SK-N-SH treated with all-trans-retinoic acid at 6 μM for 48 hours (cell line): ENCODE measurements around the gene MSH5.

Experiments
- ATAC-seq: fragments of 200-7000 bp; cut with Tn5 transposase; 3 replicates; pipeline ENCODE4 v1.9.1; 2020; ENCODE audit warnings: mild to moderate bottlenecking, moderate library complexity
- ARNTL ChIP-seq: fragments of 450-650 bp; formaldehyde crosslinking; IDR thresholded peaks from 2 replicates; pipeline ENCODE4 v1.5.0; 2020; ENCODE audit warnings: low read depth, mild to moderate bottlenecking, moderate library complexity, borderline replicate concordance
- BACH2 ChIP-seq: fragments of 250-450 bp; sonication (Bioruptor Pico); IDR thresholded peaks from 2 replicates; pipeline ENCODE4 v1.9.0; 2021; ENCODE audit warnings: mild to moderate bottlenecking, borderline replicate concordance
- CREB5 ChIP-seq: fragments of 250-450 bp; sonication (Bioruptor Pico); IDR thresholded peaks from 2 replicates; pipeline ENCODE4 v1.5.1; 2020; ENCODE audit warnings: low read depth, mild to moderate bottlenecking, moderate library complexity
- CSDC2 ChIP-seq: fragments of 250-450 bp; sonication (Bioruptor Pico); IDR thresholded peaks from 2 replicates; pipeline ENCODE4 v1.5.0; 2020; ENCODE audit warnings: mild to moderate bottlenecking, moderate library complexity
- CSRNP3 ChIP-seq: fragments of 250-450 bp; sonication (Bioruptor Pico); IDR thresholded peaks from 2 replicates; pipeline ENCODE4 v1.5.1; 2021; ENCODE audit warnings: mild to moderate bottlenecking, moderate library complexity
- ESRRG ChIP-seq: fragments of 250-450 bp; sonication (Bioruptor Pico); IDR thresholded peaks from 2 replicates; pipeline ENCODE4 v1.6.1; 2021; ENCODE audit warnings: mild to moderate bottlenecking
- GLIS3 ChIP-seq: fragments of 250-450 bp; sonication (Bioruptor Pico); IDR thresholded peaks from 2 replicates; pipeline ENCODE4 v1.5.0; 2020; ENCODE audit warnings: mild to moderate bottlenecking, moderate library complexity
- ISL1 ChIP-seq: fragments of 250-450 bp; sonication (Bioruptor Pico); IDR thresholded peaks from 2 replicates; pipeline ENCODE4 v2.1.2; 2022; ENCODE audit warnings: mild to moderate bottlenecking, moderate library complexity
- OSR1 ChIP-seq: fragments of 250-450 bp; sonication (Bioruptor Pico); IDR thresholded peaks from 2 replicates; pipeline ENCODE4 v1.8.0; 2022; ENCODE audit warnings: moderate library complexity, mild to moderate bottlenecking, inconsistent platforms
- PATZ1 ChIP-seq: fragments of 250-450 bp; sonication (Bioruptor Pico); IDR thresholded peaks from 2 replicates; pipeline ENCODE4 v1.8.0; 2020; ENCODE audit warnings: mild to moderate bottlenecking, moderate library complexity, borderline replicate concordance
- POU6F1 ChIP-seq: fragments of 250-450 bp; sonication (Bioruptor Pico); IDR thresholded peaks from 2 replicates; pipeline ENCODE4 v1.8.0; 2021; ENCODE audit warnings: low read depth, mild to moderate bottlenecking, moderate library complexity, borderline replicate concordance
- PPARA ChIP-seq: fragments of 250-450 bp; sonication (Bioruptor Pico); IDR thresholded peaks from 2 replicates; pipeline ENCODE4 v1.5.0; 2020; ENCODE audit warnings: mild to moderate bottlenecking, borderline replicate concordance
- SNAI2 ChIP-seq: fragments of 250-450 bp; sonication (Bioruptor Pico); IDR thresholded peaks from 2 replicates; pipeline ENCODE4 v1.5.0; 2020; ENCODE audit warnings: mild to moderate bottlenecking, moderate library complexity
- TCF4 ChIP-seq: fragments of 250-450 bp; sonication (Bioruptor Pico); IDR thresholded peaks from 2 replicates; pipeline ENCODE4 v1.8.0; 2021; ENCODE audit warnings: mild to moderate bottlenecking, moderate library complexity, borderline replicate concordance
- TOX ChIP-seq: fragments of 250-450 bp; sonication (Bioruptor Pico); IDR thresholded peaks from 2 replicates; pipeline ENCODE4 v1.8.0; 2021; ENCODE audit warnings: mild to moderate bottlenecking, moderate library complexity, borderline replicate concordance
- ZC3H10 ChIP-seq: fragments of 250-450 bp; sonication (Bioruptor Pico); IDR thresholded peaks from 2 replicates; pipeline ENCODE4 v1.5.1; 2021; ENCODE audit warnings: mild to moderate bottlenecking, moderate library complexity
- ZFP3 ChIP-seq: fragments of 250-450 bp; sonication (Bioruptor Pico); IDR thresholded peaks from 2 replicates; pipeline ENCODE4 v1.5.0; 2020; ENCODE audit warnings: mild to moderate bottlenecking, moderate library complexity
- ZFP30 ChIP-seq: fragments of 450-650 bp; formaldehyde crosslinking; IDR thresholded peaks from 2 replicates; pipeline ENCODE4 v1.5.0; 2022; ENCODE audit warnings: mild to moderate bottlenecking, moderate library complexity
- ZNF565 ChIP-seq: fragments of 450-650 bp; formaldehyde crosslinking; conservative IDR thresholded peaks from 2 replicates; pipeline ENCODE4 v1.5.0; 2020; ENCODE audit warnings: low read depth, mild to moderate bottlenecking, moderate library complexity
- ZNF70 ChIP-seq: fragments of 450-650 bp; formaldehyde crosslinking; IDR thresholded peaks from 2 replicates; pipeline ENCODE4 v1.5.0; 2020; ENCODE audit warnings: mild to moderate bottlenecking, moderate library complexity

The MSH5 gene

GRCh38 chr6:31742894-31743293 is 3.1 kb downstream of the MSH5 start (continued):
- TF ChIP-seq CSRNP3 (CRISPR knock-in tag), result no peak
- TF ChIP-seq ZC3H10 (CRISPR knock-in tag), result no peak

GRCh38 chr6:31744422-31744821 is 4.6 kb downstream of the MSH5 start:
- no peak for ATAC-seq

GRCh38 chr6:31749301-31750036 is 9.7 kb downstream of the MSH5 start:
- no peak for ATAC-seq
- TF ChIP-seq ISL1 (no peak), PPARA (CRISPR knock-in tag) (no peak), ZNF70 (CRISPR knock-in tag) (no peak), ZNF565 (no peak), OSR1 (CRISPR knock-in tag) (no peak), PATZ1 (no peak), ZFP3 (CRISPR knock-in tag) (no peak), TCF4 (CRISPR knock-in tag) (no peak)
- TF ChIP-seq, all 23 proteins: peak for 0

More at GRCh38 chr6:31744422-31744821, 4.6 kb downstream of the MSH5 start:
- no peak for TF ChIP-seq OSR1 (CRISPR knock-in tag)
- TF ChIP-seq ZFP30 (CRISPR knock-in tag), result no peak
- TF ChIP-seq PATZ1, result no peak
- TF ChIP-seq CSRNP3 (CRISPR knock-in tag), result no peak
- TF ChIP-seq ESRRG (CRISPR knock-in tag), result no peak
- no peak for TF ChIP-seq TCF4 (CRISPR knock-in tag)

- ATAC-seq, result peak; percentile 8; the same call in 1 of the 3 replicates
- TF ChIP-seq ZC3H10 (CRISPR knock-in tag) (no peak), BACH2 (CRISPR knock-in tag) (no peak), OSR1 (CRISPR knock-in tag) (no peak), ZFP3 (CRISPR knock-in tag) (no peak), PATZ1 (no peak), SNAI2 (no peak), ZNF70 (CRISPR knock-in tag) (no peak)
Measured at GRCh38 chr6:31750411-31751022, 10.7 kb downstream of the MSH5 start.

GRCh38 chr6:31752739-31753319 is 13.0 kb downstream of the MSH5 start:
- peak; percentile 94 for ATAC-seq
- TF ChIP-seq CSDC2, result no peak
- TF ChIP-seq BACH2 (CRISPR knock-in tag), result no peak
- TF ChIP-seq CREB5 (CRISPR knock-in tag), result no peak
- no peak for TF ChIP-seq ARNTL
- TF ChIP-seq OSR1 (CRISPR knock-in tag), result no peak
- TF ChIP-seq SNAI2, result no peak
- TF ChIP-seq TOX (CRISPR knock-in tag), result no peak
- no peak for TF ChIP-seq ZFP30 (CRISPR knock-in tag)
- TF ChIP-seq ZC3H10 (CRISPR knock-in tag), result no peak
- no peak for TF ChIP-seq TCF4 (CRISPR knock-in tag)
- no peak for TF ChIP-seq POU6F1 (CRISPR knock-in tag)
- no peak for TF ChIP-seq ZNF565
- no peak for TF ChIP-seq GLIS3 (CRISPR knock-in tag)
